Measurements from ENCODE around the gene ULK1. TPM values are rescaled to one million over a fixed set of nuclear protein-coding genes. Genes with fewer than 3 reads are reported as not detected.
A peak's percentile ranks its signal among the peaks of the same experiment; 100 is the strongest.

The ULK1 gene
- total and polyA plus RNA-seq, 2 of the 13 experiments (the other 11 are each of a cell fraction or from before 2014, with no cell fraction given), result 2.8 to 10.1 TPM

DNA sequence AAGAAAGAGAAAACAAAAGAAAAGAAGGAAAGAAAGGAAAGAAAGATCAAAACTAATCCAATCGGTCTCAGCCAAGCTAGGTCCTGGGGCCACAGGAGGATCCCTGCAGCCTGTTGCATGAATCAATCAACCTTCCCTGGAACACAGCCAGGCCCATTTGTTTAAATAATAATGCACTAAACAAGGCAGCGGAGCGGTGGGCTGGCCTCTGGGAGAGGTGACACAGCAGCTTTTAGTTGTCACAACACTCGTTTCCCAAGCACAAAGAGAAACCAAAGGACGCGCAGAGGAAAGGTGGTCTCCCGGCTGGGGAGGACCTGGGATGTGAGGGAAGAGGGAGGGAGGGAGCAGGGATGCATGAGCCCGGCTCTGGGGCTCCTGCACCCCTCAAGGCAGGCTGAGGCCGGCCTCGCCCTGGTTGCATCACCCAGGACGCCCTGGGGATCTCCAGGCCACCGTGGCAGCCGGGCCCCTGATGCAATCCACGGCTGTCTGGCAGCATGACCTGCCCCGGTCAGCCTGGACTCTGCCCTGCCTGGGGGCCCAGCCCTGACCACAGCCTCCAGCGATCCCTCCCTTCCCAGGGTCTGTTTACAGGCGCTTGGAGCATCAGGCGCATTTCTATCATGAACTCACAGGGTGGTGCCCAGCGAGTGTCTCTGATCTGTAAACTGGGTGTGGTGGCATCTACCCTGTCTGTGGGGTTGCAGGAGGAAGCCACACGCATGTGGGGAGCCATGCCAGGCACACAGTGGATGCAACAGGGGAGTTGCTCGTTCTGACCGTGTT is 33.8 kb upstream of the ULK1 start (continued):
- no peak; the same call in 1 of the 2 replicates for TF ChIP-seq ZNF878 (CRISPR knock-in tag; IDR thresholded peaks at IDR 0.05)
- 0 out of 2 replicates have a peak, but pooled peaks have one; percentile 37 for TF ChIP-seq ZNF431 (CRISPR knock-in tag; IDR thresholded peaks at IDR 0.05; ENCODE audit: borderline replicate concordance, low read depth)
- 0 out of 2 replicates have a peak, but pooled peaks have one; percentile 73 for TF ChIP-seq PAX8 (CRISPR knock-in tag; IDR thresholded peaks at IDR 0.05; ENCODE audit: borderline replicate concordance)
- peak; percentile 91 for TF ChIP-seq TBX2 (CRISPR knock-in tag; IDR thresholded peaks at IDR 0.05; ENCODE audit: borderline replicate concordance)
- no peak for TF ChIP-seq ZFP36 (IDR thresholded peaks at IDR 0.05; ENCODE audit: borderline replicate concordance, low read depth, low read length, partially characterized antibody)
- TF ChIP-seq POGZ (CRISPR knock-in tag; IDR thresholded peaks at IDR 0.05), result peak; percentile 89
- TF ChIP-seq, protein P1, sequence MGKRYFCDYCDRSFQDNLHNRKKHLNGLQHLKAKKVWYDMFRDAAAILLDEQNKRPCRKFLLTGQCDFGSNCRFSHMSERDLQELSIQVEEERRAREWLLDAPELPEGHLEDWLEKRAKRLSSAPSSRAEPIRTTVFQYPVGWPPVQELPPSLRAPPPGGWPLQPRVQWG (CRISPR knock-in tag; IDR thresholded peaks at IDR 0.05; ENCODE audit: borderline replicate concordance, low read depth), result no peak
- TF ChIP-seq, protein P2, sequence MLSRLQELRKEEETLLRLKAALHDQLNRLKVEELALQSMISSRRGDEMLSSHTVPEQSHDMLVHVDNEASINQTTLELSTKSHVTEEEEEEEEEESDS (CRISPR knock-in tag; IDR thresholded peaks at IDR 0.05; ENCODE audit: borderline replicate concordance), result no peak
- peak; percentile 42 for TF ChIP-seq AGO1 (IDR thresholded peaks at IDR 0.05; ENCODE audit: low read depth, low read length, poor library complexity, severe bottlenecking)
- TF ChIP-seq ZNF761 (CRISPR knock-in tag; conservative IDR thresholded peaks at IDR 0.05), result peak; percentile 94; the same call in 1 of the 2 replicates
- peak; percentile 81; the same call in 1 of the 2 replicates for TF ChIP-seq ZNF563 (CRISPR knock-in tag; IDR thresholded peaks at IDR 0.05)
- no peak for TF ChIP-seq SOX6 (IDR thresholded peaks at IDR 0.05)
- TF ChIP-seq SOX6 (CRISPR knock-in tag; IDR thresholded peaks at IDR 0.05), result peak; percentile 96
- TF ChIP-seq CBX5 (CRISPR knock-in tag; IDR thresholded peaks at IDR 0.05; ENCODE audit: borderline replicate concordance), result peak; percentile 97; the same call in 1 of the 2 replicates
- TF ChIP-seq, protein P3, sequence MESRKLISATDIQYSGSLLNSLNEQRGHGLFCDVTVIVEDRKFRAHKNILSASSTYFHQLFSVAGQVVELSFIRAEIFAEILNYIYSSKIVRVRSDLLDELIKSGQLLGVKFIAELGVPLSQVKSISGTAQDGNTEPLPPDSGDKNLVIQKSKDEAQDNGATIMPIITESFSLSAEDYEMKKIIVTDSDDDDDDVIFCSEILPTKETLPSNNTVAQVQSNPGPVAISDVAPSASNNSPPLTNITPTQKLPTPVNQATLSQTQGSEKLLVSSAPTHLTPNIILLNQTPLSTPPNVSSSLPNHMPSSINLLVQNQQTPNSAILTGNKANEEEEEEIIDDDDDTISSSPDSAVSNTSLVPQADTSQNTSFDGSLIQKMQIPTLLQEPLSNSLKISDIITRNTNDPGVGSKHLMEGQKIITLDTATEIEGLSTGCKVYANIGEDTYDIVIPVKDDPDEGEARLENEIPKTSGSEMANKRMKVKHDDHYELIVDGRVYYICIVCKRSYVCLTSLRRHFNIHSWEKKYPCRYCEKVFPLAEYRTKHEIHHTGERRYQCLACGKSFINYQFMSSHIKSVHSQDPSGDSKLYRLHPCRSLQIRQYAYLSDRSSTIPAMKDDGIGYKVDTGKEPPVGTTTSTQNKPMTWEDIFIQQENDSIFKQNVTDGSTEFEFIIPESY (CRISPR knock-in tag; IDR thresholded peaks at IDR 0.05), result peak; percentile 77
- TF ChIP-seq, protein P4, sequence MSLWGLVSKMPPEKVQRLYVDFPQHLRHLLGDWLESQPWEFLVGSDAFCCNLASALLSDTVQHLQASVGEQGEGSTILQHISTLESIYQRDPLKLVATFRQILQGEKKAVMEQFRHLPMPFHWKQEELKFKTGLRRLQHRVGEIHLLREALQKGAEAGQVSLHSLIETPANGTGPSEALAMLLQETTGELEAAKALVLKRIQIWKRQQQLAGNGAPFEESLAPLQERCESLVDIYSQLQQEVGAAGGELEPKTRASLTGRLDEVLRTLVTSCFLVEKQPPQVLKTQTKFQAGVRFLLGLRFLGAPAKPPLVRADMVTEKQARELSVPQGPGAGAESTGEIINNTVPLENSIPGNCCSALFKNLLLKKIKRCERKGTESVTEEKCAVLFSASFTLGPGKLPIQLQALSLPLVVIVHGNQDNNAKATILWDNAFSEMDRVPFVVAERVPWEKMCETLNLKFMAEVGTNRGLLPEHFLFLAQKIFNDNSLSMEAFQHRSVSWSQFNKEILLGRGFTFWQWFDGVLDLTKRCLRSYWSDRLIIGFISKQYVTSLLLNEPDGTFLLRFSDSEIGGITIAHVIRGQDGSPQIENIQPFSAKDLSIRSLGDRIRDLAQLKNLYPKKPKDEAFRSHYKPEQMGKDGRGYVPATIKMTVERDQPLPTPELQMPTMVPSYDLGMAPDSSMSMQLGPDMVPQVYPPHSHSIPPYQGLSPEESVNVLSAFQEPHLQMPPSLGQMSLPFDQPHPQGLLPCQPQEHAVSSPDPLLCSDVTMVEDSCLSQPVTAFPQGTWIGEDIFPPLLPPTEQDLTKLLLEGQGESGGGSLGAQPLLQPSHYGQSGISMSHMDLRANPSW (CRISPR knock-in tag; IDR thresholded peaks at IDR 0.05; ENCODE audit: borderline replicate concordance), result no peak; the same call in 1 of the 2 replicates
- TF ChIP-seq, protein P5, sequence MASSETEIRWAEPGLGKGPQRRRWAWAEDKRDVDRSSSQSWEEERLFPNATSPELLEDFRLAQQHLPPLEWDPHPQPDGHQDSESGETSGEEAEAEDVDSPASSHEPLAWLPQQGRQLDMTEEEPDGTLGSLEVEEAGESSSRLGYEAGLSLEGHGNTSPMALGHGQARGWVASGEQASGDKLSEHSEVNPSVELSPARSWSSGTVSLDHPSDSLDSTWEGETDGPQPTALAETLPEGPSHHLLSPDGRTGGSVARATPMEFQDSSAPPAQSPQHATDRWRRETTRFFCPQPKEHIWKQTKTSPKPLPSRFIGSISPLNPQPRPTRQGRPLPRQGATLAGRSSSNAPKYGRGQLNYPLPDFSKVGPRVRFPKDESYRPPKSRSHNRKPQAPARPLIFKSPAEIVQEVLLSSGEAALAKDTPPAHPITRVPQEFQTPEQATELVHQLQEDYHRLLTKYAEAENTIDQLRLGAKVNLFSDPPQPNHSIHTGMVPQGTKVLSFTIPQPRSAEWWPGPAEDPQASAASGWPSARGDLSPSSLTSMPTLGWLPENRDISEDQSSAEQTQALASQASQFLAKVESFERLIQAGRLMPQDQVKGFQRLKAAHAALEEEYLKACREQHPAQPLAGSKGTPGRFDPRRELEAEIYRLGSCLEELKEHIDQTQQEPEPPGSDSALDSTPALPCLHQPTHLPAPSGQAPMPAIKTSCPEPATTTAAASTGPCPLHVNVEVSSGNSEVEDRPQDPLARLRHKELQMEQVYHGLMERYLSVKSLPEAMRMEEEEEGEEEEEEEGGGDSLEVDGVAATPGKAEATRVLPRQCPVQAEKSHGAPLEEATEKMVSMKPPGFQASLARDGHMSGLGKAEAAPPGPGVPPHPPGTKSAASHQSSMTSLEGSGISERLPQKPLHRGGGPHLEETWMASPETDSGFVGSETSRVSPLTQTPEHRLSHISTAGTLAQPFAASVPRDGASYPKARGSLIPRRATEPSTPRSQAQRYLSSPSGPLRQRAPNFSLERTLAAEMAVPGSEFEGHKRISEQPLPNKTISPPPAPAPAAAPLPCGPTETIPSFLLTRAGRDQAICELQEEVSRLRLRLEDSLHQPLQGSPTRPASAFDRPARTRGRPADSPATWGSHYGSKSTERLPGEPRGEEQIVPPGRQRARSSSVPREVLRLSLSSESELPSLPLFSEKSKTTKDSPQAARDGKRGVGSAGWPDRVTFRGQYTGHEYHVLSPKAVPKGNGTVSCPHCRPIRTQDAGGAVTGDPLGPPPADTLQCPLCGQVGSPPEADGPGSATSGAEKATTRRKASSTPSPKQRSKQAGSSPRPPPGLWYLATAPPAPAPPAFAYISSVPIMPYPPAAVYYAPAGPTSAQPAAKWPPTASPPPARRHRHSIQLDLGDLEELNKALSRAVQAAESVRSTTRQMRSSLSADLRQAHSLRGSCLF (CRISPR knock-in tag; IDR thresholded peaks at IDR 0.05; ENCODE audit: borderline replicate concordance), result no peak

All from HepG2 (cell line).